ENCODE data around the gene EPHB4. TPM values are rescaled to one million over a fixed set of nuclear protein-coding genes. Genes with fewer than 3 reads are reported as not detected.

EPHB4 gene
- polyA plus RNA-seq (2011; rRNA removed) (23.8 and 30.5 TPM in 2 replicates), polyA minus RNA-seq (2011; rRNA and poly(A)+ RNA removed) (40.0 and 41.8 TPM in 2 replicates)

DNA sequence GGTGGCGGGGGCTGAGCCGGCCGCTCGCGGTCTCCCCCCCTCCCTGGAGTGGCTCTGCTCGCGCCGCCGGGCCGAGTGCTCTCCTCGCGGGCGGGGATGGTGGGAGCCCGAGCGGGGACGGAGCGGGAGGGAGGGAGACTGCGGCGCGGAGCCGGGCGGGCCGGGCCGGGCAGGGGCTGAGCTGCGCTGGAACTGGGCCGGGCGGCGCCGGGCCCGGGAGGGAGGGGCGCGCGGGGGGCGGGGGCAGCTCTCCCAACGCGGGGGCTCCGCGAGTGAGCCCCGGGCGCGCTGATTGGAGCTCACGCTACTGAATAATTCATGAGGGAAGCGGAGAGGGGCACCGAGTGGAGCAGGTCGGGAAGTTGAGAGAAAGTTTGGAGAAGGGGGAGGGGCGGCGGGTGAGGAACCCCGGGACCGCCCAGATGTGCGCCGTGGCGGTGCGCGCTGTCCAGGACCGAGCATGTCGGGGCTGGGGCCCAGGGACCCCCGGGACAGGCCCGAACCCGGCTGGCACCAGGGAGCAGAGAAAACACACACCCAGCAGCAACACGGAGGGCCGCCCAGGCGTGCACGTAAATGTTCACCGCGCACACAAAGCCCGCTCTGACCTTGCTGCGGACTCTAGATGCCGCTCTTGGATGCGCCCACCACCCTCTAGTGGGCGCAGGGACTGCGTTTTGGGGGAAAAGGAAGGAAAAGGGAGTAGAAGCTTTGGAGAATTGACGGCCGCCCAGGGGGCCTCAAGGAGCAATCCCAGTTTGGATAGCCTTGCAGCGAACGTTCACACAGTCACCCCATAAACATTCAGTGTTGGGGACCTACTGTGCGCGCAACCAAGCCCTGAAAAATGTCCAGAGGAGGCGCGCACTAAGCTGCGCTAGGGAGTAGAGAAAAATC lies at the start of gene EPHB4:
Gene EPHB4 (minus strand): TSS at position 194 of the 897 bp plus-strand sequence. CDS start 493 bp downstream, outside the sequence.
- ChIA-PET CTCF (interaction anchor here (0.6 to 6.5 kb wide), 13 partner anchors 9 to 122 kb away, joined by 3 to 49 read pairs (median 5); partner anchors contain the start of genes POP7, SLC12A9 and UFSP1), POLR2A (interaction anchor here (0.6 to 0.7 kb wide), 2 partner anchors 15 to 122 kb away, joined by 3 to 5 read pairs; partner anchors contain the start of gene POP7)
- Histone ChIP-seq H3K36me3 (ENCODE audit: control insufficient read depth, insufficient read depth, low read length) (peaks cover 10% of the 10 kb centered on the region), H3K4me3 (ENCODE audit: low read depth, low read length) (peak within 1 kb of the TSS; percentile 74), H3K27me3 (ENCODE audit: control insufficient read depth, insufficient read depth, low read length) (no peaks in the 10 kb centered on the region)
- DNase-seq (ENCODE audit: low read depth), result peak; percentile 32
- peak; percentile 67 for TF ChIP-seq CTCF (IDR thresholded peaks at IDR 0.05; ENCODE audit: insufficient read depth, low read depth, low read length)

- no peak for TF ChIP-seq CTCF (IDR thresholded peaks at IDR 0.05; ENCODE audit: insufficient read depth, low read depth, low read length)
- Histone ChIP-seq H3K27me3 (ENCODE audit: control insufficient read depth, insufficient read depth, low read length) (no peaks in the 10 kb centered on the region), H3K4me3 (ENCODE audit: low read depth, low read length) (peak overlapping the region; percentile 80), H3K36me3 (ENCODE audit: control insufficient read depth, insufficient read depth, low read length) (peaks cover 32% of the 10 kb centered on the region)
- CTCF ChIA-PET, result interaction anchor here (0.6 to 2.0 kb wide), 7 partner anchors 20 to 1926 kb away, joined by 3 to 11 read pairs (median 4); partner anchors contain the start of gene ACHE
- POLR2A ChIA-PET, result interaction anchor here (0.6 to 1.9 kb wide), 5 partner anchors 11 to 1061 kb away, joined by 3 to 13 read pairs (median 3); partner anchors contain the start of gene UFSP1
- DNase-seq (ENCODE audit: low read depth), result no peak
Observed at GRCh38 chr7:100875356-100875751, 48.0 kb upstream of the EPHB4 start.

GRCh38 chr7:100874577-100875355 lies 47.4 kb upstream of the EPHB4 start, which contains the start of gene SRRT:
TSS of gene SRRT (plus strand) at chr7:100875103. CDS start at chr7:100875591, 488 bp downstream.
- Histone ChIP-seq H3K36me3 (ENCODE audit: control insufficient read depth, insufficient read depth, low read length) (peaks cover 33% of the 10 kb centered on the region), H3K27me3 (ENCODE audit: control insufficient read depth, insufficient read depth, low read length) (no peaks in the 10 kb centered on the region), H3K4me3 (ENCODE audit: low read depth, low read length) (peak within 1 kb of the TSS; percentile 80)
- peak; percentile 79 for DNase-seq (ENCODE audit: low read depth)
- TF ChIP-seq CTCF (IDR thresholded peaks at IDR 0.05; ENCODE audit: insufficient read depth, low read depth, low read length), result peak; percentile 39
- POLR2A ChIA-PET, result interaction anchor here (0.6 to 1.9 kb wide), 7 partner anchors 11 to 1062 kb away, joined by 3 to 13 read pairs (median 4); partner anchors contain the start of genes POP7 and UFSP1
- CTCF ChIA-PET, result interaction anchor here (0.6 to 2.0 kb wide), 7 partner anchors 20 to 1926 kb away, joined by 3 to 11 read pairs (median 4); partner anchors contain the start of gene ACHE

DNA sequence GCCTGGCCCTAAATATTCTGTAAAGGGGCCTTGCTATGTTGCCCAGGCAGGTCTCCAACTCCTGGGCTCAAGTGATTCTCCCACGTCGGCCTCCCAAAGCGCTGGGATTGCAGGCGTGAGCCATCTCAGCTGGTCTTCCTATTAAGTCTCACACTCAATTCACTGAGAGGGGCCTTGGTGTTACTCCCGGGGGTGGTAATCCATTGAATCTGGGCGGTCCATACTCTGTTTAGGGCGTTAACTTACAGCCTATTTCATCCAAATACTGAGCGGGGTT lies 46.9 kb upstream of the EPHB4 start:
- Histone ChIP-seq H3K4me3 (ENCODE audit: low read depth, low read length) (peak overlapping the region; percentile 56), H3K36me3 (ENCODE audit: control insufficient read depth, insufficient read depth, low read length) (peaks cover 33% of the 10 kb centered on the region), H3K27me3 (ENCODE audit: control insufficient read depth, insufficient read depth, low read length) (no peaks in the 10 kb centered on the region)
- no peak for TF ChIP-seq CTCF (IDR thresholded peaks at IDR 0.05; ENCODE audit: insufficient read depth, low read depth, low read length)
- ChIA-PET CTCF (no interaction called here), POLR2A (no interaction called here)
- no peak for DNase-seq (ENCODE audit: low read depth)
